Caco-2 (cell line): ENCODE results near the gene ID1. TPM values are rescaled to one million over a fixed set of nuclear protein-coding genes. Genes with fewer than 3 reads are reported as not detected.

ENCODE experiments used
- BruUV-seq: library from RNA; stranded (reverse); fragments of 400-500 nt; replicated peaks from 2 replicates; lab custom pipeline; 2021; lab: Mats Ljungman, UMichigan
- CTCF ChIA-PET: fragments of 300-600 bp; sonication (Branson Sonifier 250); formaldehyde crosslinking; loops from one replicate; lab custom pipeline; 2022; ENCODE audit warnings: antibody characterized with exemption; lab: Charles Lee
- POLR2A ChIA-PET: fragments of 300-600 bp; sonication (Branson Sonifier 250); formaldehyde crosslinking; loops from one replicate; lab custom pipeline; 2022; ENCODE audit warnings: antibody characterized with exemption; lab: Charles Lee
- DNase-seq, 2 experiments: peaks; one replicate each; pipeline versions ENCODE4 v3.0.0 to v3.0.0-alpha.2; 2020 to 2022
- H3K27me3 ChIP-seq: replicated peaks from 2 replicates; pipeline ENCODE4 v1.6.0; 2011; ENCODE audit warnings: low read length; ENCODE audit not compliant: control insufficient read depth, insufficient read depth
- H3K36me3 ChIP-seq: 2 replicates; pipeline ENCODE4 v1.5.1; 2011; ENCODE audit warnings: low read length; ENCODE audit not compliant: control insufficient read depth, insufficient read depth
- H3K4me1 ChIP-seq: fragments of 250-450 bp; sonication (Bioruptor Pico); 2 replicates; pipeline ENCODE4 v1.5.1; 2020; ENCODE audit warnings: mild to moderate bottlenecking
- H3K4me3 ChIP-seq: 2 replicates; pipeline ENCODE4 v1.5.1; 2011; ENCODE audit warnings: low read depth, mild to moderate bottlenecking, control low read depth, low read length
- H3K9me3 ChIP-seq: fragments of 250-450 bp; sonication (Bioruptor Pico); 2 replicates; pipeline ENCODE4 v1.5.1; 2020; ENCODE audit warnings: mild to moderate bottlenecking, moderate library complexity
- H3K27ac Mint-ChIP-seq: one replicate; pipeline ENCODE4 v1.8.0; 2022; ENCODE audit warnings: mixed read lengths; ENCODE audit not compliant: unreplicated experiment
- H3K27me3 Mint-ChIP-seq: one replicate; pipeline ENCODE4 v1.8.0; 2022; ENCODE audit warnings: mixed read lengths; ENCODE audit not compliant: insufficient read depth, unreplicated experiment
- H3K36me3 Mint-ChIP-seq: one replicate; pipeline ENCODE4 v1.8.0; 2022; ENCODE audit warnings: mild to moderate bottlenecking, mixed read lengths; ENCODE audit not compliant: insufficient read depth, unreplicated experiment
- H3K4me1 Mint-ChIP-seq: one replicate; pipeline ENCODE4 v1.8.0; 2022; ENCODE audit warnings: low read depth, mixed read lengths; ENCODE audit not compliant: unreplicated experiment
- H3K4me3 Mint-ChIP-seq: one replicate; pipeline ENCODE4 v1.8.0; 2022; ENCODE audit warnings: mild to moderate bottlenecking, moderate library complexity, mixed read lengths; ENCODE audit not compliant: unreplicated experiment
- H3K9me3 Mint-ChIP-seq: one replicate; pipeline ENCODE4 v1.8.0; 2022; ENCODE audit warnings: mixed read lengths; ENCODE audit not compliant: unreplicated experiment
- CTCF ChIP-seq, 2 experiments: fragments of 200-600 bp in 1 of 2; IDR thresholded peaks; 1 replicate in 1 of 2; 2 replicates in 1 of 2; pipeline versions ENCODE4 v1.5.1 to v1.8.0; 2011 to 2022; ENCODE audit warnings: antibody characterized with exemption in 1 of 2, control low read depth in 1 of 2, inconsistent platforms in 1 of 2, low read depth in 1 of 2, low read length in 1 of 2, mild to moderate bottlenecking in 1 of 2, moderate library complexity in 1 of 2; ENCODE audit not compliant: insufficient read depth in 1 of 2, severe bottlenecking in 1 of 2, unreplicated experiment in 1 of 2
- intact Hi-C: fragments of 100-400 bp; cut with micrococcal nuclease; formaldehyde crosslinking; loops from one replicate; pipeline ENCODE4 v1.10.0; 2022; ENCODE audit not compliant: unreplicated experiment
- total RNA-seq: library from RNA; stranded (reverse); gene quantifications from 2 replicates; pipeline ENCODE4 v1.2.3, GENCODE V29; 2022

The ID1 gene
- total RNA-seq, 1 experiment from 2014 or later, result 163 TPM

GRCh38 chr20:31581391-31581790 lies 23.7 kb upstream of the ID1 start:
- no peaks in the 10 kb centered on the region for H3K27me3 Mint-ChIP-seq
- CTCF ChIA-PET, result no interaction called here
- Histone ChIP-seq H3K4me3 (no peak overlapping the region), H3K9me3 (no peaks in the 10 kb centered on the region), H3K27me3 (no peaks in the 10 kb centered on the region), H3K4me1 (no peaks in the 10 kb centered on the region), H3K36me3 (no peaks in the 10 kb centered on the region)
- no TSS peak for BruUV-seq
- H3K4me1 Mint-ChIP-seq, result peaks cover 14% of the 10 kb centered on the region
- no peak for DNase-seq
- POLR2A ChIA-PET, result no interaction called here
- no peak overlapping the region for H3K4me3 Mint-ChIP-seq
- H3K36me3 Mint-ChIP-seq, result peaks cover 24% of the 10 kb centered on the region
- intact Hi-C loops, result no loop called here
- no peak for TF ChIP-seq CTCF (IDR thresholded peaks at IDR 0.05; ENCODE audit: insufficient read depth in 1 of 2, low read depth in 1 of 2, low read length in 1 of 2, severe bottlenecking in 1 of 2, unreplicated experiment in 1 of 2)
- no peaks in the 10 kb centered on the region for H3K9me3 Mint-ChIP-seq
- no peak overlapping the region for H3K27ac Mint-ChIP-seq

DNA sequence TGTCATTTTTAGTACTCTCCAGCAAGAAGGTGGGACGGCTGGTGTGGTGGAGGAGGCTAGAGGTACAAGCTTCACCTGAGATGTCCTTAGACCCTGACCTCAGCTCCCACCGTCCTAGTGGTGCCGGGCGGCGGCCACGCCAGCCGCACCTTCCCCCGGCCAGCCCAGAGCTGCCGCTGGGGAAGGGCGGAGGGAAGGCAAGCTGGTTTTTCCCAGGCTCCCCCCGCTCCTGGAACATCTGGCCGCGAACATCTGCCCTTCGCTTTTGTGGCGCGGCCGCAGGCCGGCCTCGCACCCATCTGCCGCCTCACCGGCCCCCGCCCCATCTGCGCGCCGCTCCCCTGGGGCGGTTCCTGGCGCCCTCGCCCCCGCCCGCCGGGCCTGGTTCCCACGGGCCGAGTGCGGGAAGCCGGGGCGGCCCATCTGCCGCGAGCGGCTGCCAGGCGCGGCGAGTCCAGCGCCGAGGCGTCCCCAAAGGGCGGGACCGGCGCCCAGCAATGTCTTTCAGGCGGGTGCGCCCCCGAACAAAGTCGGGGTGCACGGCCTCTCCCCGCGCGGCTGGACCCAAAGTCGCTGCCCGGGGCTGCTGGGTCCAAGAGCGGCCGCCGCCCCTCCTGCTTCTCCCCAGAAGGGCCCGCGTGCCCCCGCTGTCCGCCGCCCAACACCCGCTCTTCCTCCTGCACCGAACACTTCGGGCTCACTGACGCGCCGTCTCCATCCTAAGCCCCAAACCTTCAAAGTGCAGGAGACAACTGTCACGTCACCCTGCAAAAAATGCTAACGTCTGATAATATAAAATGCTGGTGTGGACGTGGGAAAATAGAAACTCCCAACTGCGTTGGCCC lies 17.3 kb upstream of the ID1 start:
- ChIA-PET CTCF (interaction anchor here (0.9 to 3.8 kb wide), 8 partner anchors 15 to 30 kb away, joined by 3 to 31 read pairs (median 6); partner anchors contain the start of gene ID1), POLR2A (interaction anchor here (1.0 to 2.1 kb wide), 6 partner anchors 10 to 25 kb away, joined by 5 to 20 read pairs (median 8); partner anchors contain the start of gene ID1)
- DNase-seq, result peak in 1 of 2 experiments; percentile 68
- intact Hi-C loops, result loop anchor here (2.0 kb wide), 1 partner anchor 15 kb away; no protein-coding TSS in a partner anchor
- Mint-ChIP-seq H3K9me3 (no peaks in the 10 kb centered on the region), H3K36me3 (no peaks in the 10 kb centered on the region), H3K4me3 (peak overlapping the region; percentile 72), H3K27ac (peak overlapping the region; percentile 78), H3K4me1 (peaks cover 17% of the 10 kb centered on the region), H3K27me3 (no peaks in the 10 kb centered on the region)
- Histone ChIP-seq H3K27me3 (no peaks in the 10 kb centered on the region), H3K36me3 (no peaks in the 10 kb centered on the region), H3K9me3 (no peaks in the 10 kb centered on the region), H3K4me1 (peaks cover 23% of the 10 kb centered on the region), H3K4me3 (peak overlapping the region; percentile 53)
- no TSS peak for BruUV-seq
- TF ChIP-seq CTCF (IDR thresholded peaks at IDR 0.05; ENCODE audit: insufficient read depth in 1 of 2, low read depth in 1 of 2, low read length in 1 of 2, severe bottlenecking in 1 of 2, unreplicated experiment in 1 of 2), result no peak

DNA sequence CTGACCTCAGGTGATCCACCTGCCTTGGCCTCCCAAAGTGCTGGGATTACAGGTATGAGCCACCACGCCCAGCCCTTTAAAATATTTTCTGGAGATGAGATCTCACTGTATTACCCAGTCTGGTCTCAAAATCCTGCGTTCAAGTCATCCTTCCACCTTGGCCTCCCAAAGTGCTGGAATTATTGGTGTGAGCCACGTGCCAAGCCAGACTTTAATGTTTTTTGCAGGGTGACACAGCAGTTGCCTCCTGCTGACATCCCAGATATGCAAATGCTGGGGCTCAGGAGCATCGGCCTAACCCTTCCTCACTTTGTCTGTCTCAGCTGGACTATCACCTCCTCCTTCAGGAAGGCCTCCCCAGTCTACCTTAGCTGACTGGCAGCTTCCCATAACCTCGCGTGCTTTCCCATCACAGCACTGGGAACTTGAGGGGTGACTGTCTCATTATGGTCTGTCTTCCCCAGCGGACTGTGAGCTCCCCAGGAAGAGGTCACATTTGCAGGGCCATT lies 14.3 kb upstream of the ID1 start:
- TF ChIP-seq CTCF (IDR thresholded peaks at IDR 0.05; ENCODE audit: insufficient read depth in 1 of 2, low read depth in 1 of 2, low read length in 1 of 2, severe bottlenecking in 1 of 2, unreplicated experiment in 1 of 2), result no peak
- no TSS peak for BruUV-seq
- no peak overlapping the region for H3K27ac Mint-ChIP-seq
- ChIA-PET CTCF (interaction anchor here (0.9 to 1.7 kb wide), 6 partner anchors 13 to 132 kb away, joined by 3 to 25 read pairs (median 4); partner anchors contain the start of gene BCL2L1), POLR2A (interaction anchor here (0.7 to 1.5 kb wide), 4 partner anchors 13 to 73 kb away, joined by 4 to 8 read pairs (median 7); partner anchors contain the start of gene ID1)
- Histone ChIP-seq H3K4me3 (no peak overlapping the region), H3K9me3 (no peaks in the 10 kb centered on the region), H3K27me3 (no peaks in the 10 kb centered on the region), H3K36me3 (no peaks in the 10 kb centered on the region), H3K4me1 (peaks cover 35% of the 10 kb centered on the region)
- no peaks in the 10 kb centered on the region for H3K27me3 Mint-ChIP-seq
- intact Hi-C loops, result no loop called here
- H3K4me3 Mint-ChIP-seq, result no peak overlapping the region
- no peaks in the 10 kb centered on the region for H3K36me3 Mint-ChIP-seq
- peaks cover 34% of the 10 kb centered on the region for H3K4me1 Mint-ChIP-seq
- DNase-seq, result no peak
- no peaks in the 10 kb centered on the region for H3K9me3 Mint-ChIP-seq
